Sciatic nerve (tissue), 2 donors: ENCODE results near the gene DTX4. TPM values are rescaled to one million over a fixed set of nuclear protein-coding genes. Genes with fewer than 3 reads are reported as not detected.

Source experiments
- ATAC-seq: fragments of 200-7000 bp; cut with Tn5 transposase; one replicate; pipeline ENCODE4 v1.9.1; 2020; ENCODE audit warnings: mild to moderate bottlenecking, moderate library complexity
- DNase-seq: peaks from one replicate; pipeline ENCODE4 v3.0.0-alpha.2; 2020; ENCODE audit warnings: low spot score
- intact Hi-C: fragments of 100-400 bp; cut with DNase I; formaldehyde crosslinking; loops from one replicate; pipeline ENCODE4 v1.14.2; 2022
- total RNA-seq: library from RNA; stranded (reverse); fragmentation: NEBNext Ultra II Directional; extraction: Animal tissue kit (Norgen Biotek cat#: 25700); gene quantifications from one replicate; pipeline ENCODE4 v1.2.1, GENCODE V29; 2021
- donor health status: DM: no; HTN: no; CAD: no.
- donor health status: DM: no; HTN: no; CAD: no.

Gene DTX4
- total RNA-seq, 1 donor from 2014 or later, result 35.9 TPM

DNA sequence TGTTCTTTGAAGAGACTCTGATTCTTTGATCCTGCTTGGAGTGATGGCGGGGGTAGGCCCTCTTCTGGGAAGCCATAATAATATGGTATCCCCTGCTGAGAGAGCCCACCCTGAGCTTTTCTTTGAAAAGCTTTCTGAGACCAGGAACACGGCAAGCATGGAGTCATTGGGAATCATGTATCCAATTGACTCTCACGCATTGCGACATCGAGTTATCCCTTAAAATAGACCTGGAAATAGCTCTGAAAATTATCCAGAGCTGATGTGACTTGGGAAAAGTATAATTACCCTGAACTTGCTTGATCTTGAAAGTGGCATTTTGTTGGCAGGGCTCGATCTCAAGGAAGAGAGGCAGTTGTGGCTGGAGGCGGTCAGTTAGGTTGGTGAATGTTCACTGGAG is 77.6 kb downstream of the DTX4 start:
- intact Hi-C loops, result loop anchor here (10.0 kb wide), 1 partner anchor 255 kb away; no protein-coding TSS in a partner anchor

DNA sequence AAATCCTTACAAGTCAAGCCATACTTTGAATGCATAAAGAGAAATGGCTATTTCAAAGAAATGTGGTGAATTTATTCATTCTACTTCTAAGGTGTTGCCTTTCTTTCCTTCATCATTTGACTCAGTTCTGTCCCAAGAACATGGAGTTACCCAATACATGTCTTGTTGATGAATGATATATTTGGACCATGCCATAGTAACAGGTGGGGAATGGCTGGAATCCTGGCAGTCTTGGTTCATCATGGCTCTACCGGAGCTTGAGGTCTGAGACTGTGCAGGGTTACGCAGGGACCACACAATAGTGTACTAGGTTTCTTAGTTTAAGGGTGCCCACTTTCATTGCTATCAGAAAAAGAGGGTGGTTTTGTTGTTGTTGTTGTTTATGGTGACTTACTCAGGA is 81.1 kb downstream of the DTX4 start:
- intact Hi-C loops, result no loop called here
- DNase-seq (no peak), ATAC-seq (no peak)

More for the DNA sequence above, 77.6 kb downstream of the DTX4 start:
- ATAC-seq (no peak), DNase-seq (no peak)

- intact Hi-C loops, result no loop called here
- no peak for DNase-seq
- no peak for ATAC-seq
Observed at GRCh38 chr11:59254286-59254685, 82.4 kb downstream of the DTX4 start.

GRCh38 chr11:59255281-59255680 is 83.3 kb downstream of the DTX4 start:
- ATAC-seq, result no peak
- no peak for DNase-seq
- intact Hi-C loops, result no loop called here

Other genes with a start within 250 kb of the DTX4 start
- not detected for gene GLYATL1, start 232.6 kb upstream of the DTX4 start, total RNA-seq
- gene GLYATL1B, start 85.8 kb upstream of the DTX4 start, total RNA-seq, result not detected
- 0.89 TPM for gene FAM111B, start 64.9 kb upstream of the DTX4 start, total RNA-seq
- gene FAM111A, start 29.3 kb upstream of the DTX4 start, total RNA-seq, result 48.0 TPM
- 18.0 TPM for gene MPEG1, start 40.8 kb downstream of the DTX4 start, total RNA-seq
- not detected for gene OR5AN1, start 186.8 kb downstream of the DTX4 start, total RNA-seq